GM12878 (cell line): ENCODE data around the gene NUDT3. TPM values are rescaled to one million over a fixed set of nuclear protein-coding genes. Genes with fewer than 3 reads are reported as not detected.

Source experiments
- ATAC-seq: fragments of 200-7000 bp; cut with Tn5 transposase; 3 replicates; pipeline ENCODE4 v1.9.1; 2020; ENCODE audit warnings: mild to moderate bottlenecking, moderate library complexity
- BruUV-seq: library from RNA; stranded (reverse); fragments of 400-500 nt; replicated peaks from 2 replicates; lab custom pipeline; 2021; lab: Mats Ljungman, UMichigan
- CTCF ChIA-PET: fragments of 300-600 bp; sonication (Branson Sonifier 250); formaldehyde crosslinking; extraction: SDS; loops from one replicate; lab custom pipeline; 2021; ENCODE audit warnings: inconsistent platforms; lab: Yijun Ruan, JAX
- POLR2A ChIA-PET: fragments of 350-600 bp; formaldehyde crosslinking; extraction: SDS; loops from one replicate; lab custom pipeline; 2021; ENCODE audit warnings: inconsistent platforms; lab: Charles Lee
- RAD21 ChIA-PET: fragments of 300-600 bp; sonication (Branson Sonifier 250); formaldehyde crosslinking; loops from one replicate; lab custom pipeline; 2023; ENCODE audit warnings: antibody characterized with exemption; ENCODE audit not compliant: unreplicated experiment; lab: Charles Lee
- SMC1A ChIA-PET: fragments of 300-600 bp; sonication (Branson Sonifier 250); formaldehyde crosslinking; loops from one replicate; lab custom pipeline; 2023; ENCODE audit not compliant: unreplicated experiment, uncharacterized antibody; lab: Charles Lee
- DNase-seq: peaks from one replicate; pipeline ENCODE4 v3.0.0-alpha.2; 2011; ENCODE audit warnings: low read depth, low spot score
- FAIRE-seq: peaks from 3 replicates; lab custom pipeline; 2011; peaks lifted over from hg19 to GRCh38; lab: Jason Lieb, UNC
- H2AFZ ChIP-seq: 2 replicates; pipeline ENCODE4 v1.6.0; 2011; ENCODE audit warnings: low read depth, low read length, control low read depth; ENCODE audit not compliant: control insufficient read depth
- H3K27ac ChIP-seq: 2 replicates; pipeline ENCODE4 v1.5.1; 2011; ENCODE audit warnings: control low read depth; ENCODE audit not compliant: control insufficient read depth, insufficient read depth
- H3K27me3 ChIP-seq, 2 experiments: replicated peaks in 1 of 2; 2 replicates each; pipeline versions ENCODE4 v1.6.0 to v1.6.1; 2011; ENCODE audit warnings: low read length in 1 of 2; ENCODE audit not compliant: control insufficient read depth in 2 of 2, insufficient read depth in 2 of 2
- H3K36me3 ChIP-seq, 2 experiments: 2 replicates each; pipeline ENCODE4 v1.5.1; 2011; ENCODE audit warnings: low read length in 1 of 2; ENCODE audit not compliant: control insufficient read depth in 2 of 2, insufficient read depth in 2 of 2
- H3K4me1 ChIP-seq: 2 replicates; pipeline ENCODE4 v1.6.1; 2011; ENCODE audit warnings: mild to moderate bottlenecking, low read length, moderate library complexity, mixed read lengths; ENCODE audit not compliant: control insufficient read depth, insufficient read depth
- H3K4me2 ChIP-seq: 2 replicates; pipeline ENCODE4 v1.6.0; 2011; ENCODE audit warnings: control low read depth; ENCODE audit not compliant: control insufficient read depth, insufficient read depth
- H3K4me3 ChIP-seq: fragments of 200-600 bp; sonication (generic); 2 replicates; pipeline ENCODE4 v1.5.1; 2016
- H3K79me2 ChIP-seq: 2 replicates; pipeline ENCODE4 v1.6.0; 2011; ENCODE audit warnings: low read length; ENCODE audit not compliant: control insufficient read depth, insufficient read depth
- H3K9ac ChIP-seq: 2 replicates; pipeline ENCODE4 v1.8.0; 2011; ENCODE audit warnings: low read length, control low read depth, mixed read lengths; ENCODE audit not compliant: control insufficient read depth, insufficient read depth
- H3K9me3 ChIP-seq: replicated peaks from 3 replicates; pipeline ENCODE4 v1.5.1; 2011; ENCODE audit warnings: mild to moderate bottlenecking, low read length; ENCODE audit not compliant: control insufficient read depth, insufficient read depth
- H4K20me1 ChIP-seq: 2 replicates; pipeline ENCODE4 v1.6.0; 2011; ENCODE audit not compliant: control insufficient read depth, insufficient read depth
- CHD2 ChIP-seq: IDR thresholded peaks from 2 replicates; pipeline ENCODE4 v1.6.1; 2011; ENCODE audit warnings: low read depth, low read length, improper control_type of control experiment, borderline replicate concordance
- EP300 ChIP-seq, 2 experiments: fragments of 150-350 bp in 1 of 2; IDR thresholded peaks; 2 replicates each; pipeline ENCODE4 v1.6.1; 2011 to 2012; ENCODE audit warnings: low read depth in 2 of 2, low read length in 2 of 2, borderline replicate concordance in 1 of 2, improper control_type of control experiment in 1 of 2, inconsistent platforms in 1 of 2; ENCODE audit not compliant: control insufficient read depth in 1 of 2
- NR2C1 ChIP-seq: fragments of 450-650 bp; IDR thresholded peaks from 2 replicates; pipeline ENCODE4 v1.6.1; 2017; ENCODE audit warnings: antibody characterized with exemption, mild to moderate bottlenecking, moderate library complexity
- SMAD5 ChIP-seq: IDR thresholded peaks from 2 replicates; pipeline ENCODE4 v1.6.1; 2016; ENCODE audit warnings: antibody characterized with exemption, low read depth
- SP1 ChIP-seq: IDR thresholded peaks from one replicate; pipeline ENCODE4 v1.6.1; 2011; ENCODE audit warnings: low read depth, low read length
- TAF1 ChIP-seq: IDR thresholded peaks from 2 replicates; pipeline ENCODE4 v1.6.1; 2011; ENCODE audit warnings: mild to moderate bottlenecking, low read depth, low read length, borderline replicate concordance
- YBX1 ChIP-seq: fragments of 450-650 bp; IDR thresholded peaks from 2 replicates; pipeline ENCODE4 v1.6.1; 2016; ENCODE audit warnings: antibody characterized with exemption
- ZBED1 ChIP-seq: IDR thresholded peaks from 2 replicates; pipeline ENCODE4 v1.6.1; 2016; ENCODE audit warnings: borderline replicate concordance
- ZNF217 ChIP-seq: fragments of 450-650 bp; IDR thresholded peaks from 2 replicates; pipeline ENCODE4 v1.6.1; 2017; ENCODE audit warnings: antibody characterized with exemption, mild to moderate bottlenecking
- ZNF622 ChIP-seq: fragments of 450-650 bp; IDR thresholded peaks from 2 replicates; pipeline ENCODE4 v1.6.1; 2017; ENCODE audit warnings: mild to moderate bottlenecking, inconsistent platforms
- WGBS: methylation state at CpG from one replicate; pipeline ENCODE4 v1.1.6; 2016; ENCODE audit warnings: low lambda C conversion rate; ENCODE audit not compliant: insufficient replicate concordance, insufficient coverage; ENCODE audit errors: missing lambda C conversion rate; 5-methylcytosine and 5-hydroxymethylcytosine counted together
- in situ Hi-C: fragments of 300-500 bp; cut with MboI; formaldehyde crosslinking; loops from 9 replicates; pipeline ENCODE4 v1.14.3; 2018; ENCODE audit warnings: mixed read lengths
- intact Hi-C: fragments of 100-400 bp; cut with micrococcal nuclease; formaldehyde crosslinking; loops from one replicate; pipeline ENCODE4 v1.14.2; 2022; ENCODE audit not compliant: unreplicated experiment
- polyA plus RNA-seq, 11 experiments: library from polyadenylated mRNA; depleted of rRNA in 4 of 11; unstranded in 6 of 11; stranded (reverse) in 5 of 11; fragments of >200 nt; fragmentation: Nextera tagmentation in 4 of 11; fragmentation: Illumina TruSeq in 1 of 11; extraction: Ambion mirVana in 4 of 11; extraction: Trizol in 1 of 11; gene quantifications; 1 replicate in 1 of 11; 2 replicates in 10 of 11; pipeline versions ENCODE4 v1.2.1 to v1.2.3, GENCODE V29; 2011 to 2016; ENCODE audit warnings: inconsistent platforms in 2 of 11, missing spikeins in 2 of 11, low read depth in 1 of 11
- total RNA-seq, 4 experiments: library from RNA; depleted of rRNA in 3 of 4; stranded (reverse); fragments of >200 nt in 3 of 4; fragmentation: Illumina TruSeq in 1 of 4; extraction: Trizol in 1 of 4; gene quantifications; 2 replicates each; pipeline versions ENCODE4 v1.2.1 to v1.2.3, GENCODE V29; 2013 to 2021
- TF ChIP-seq, protein P1 (sequence below): IDR thresholded peaks from 2 replicates; pipeline ENCODE4 v1.6.1; 2011; ENCODE audit warnings: low read depth, low read length, improper control_type of control experiment, borderline replicate concordance
- TF ChIP-seq, protein P2 (sequence below), 3 experiments: IDR thresholded peaks in 2 of 3; conservative IDR thresholded peaks in 1 of 3; 2 replicates each; pipeline ENCODE4 v1.5.1; 2011; ENCODE audit warnings: low read depth in 3 of 3, low read length in 3 of 3, mild to moderate bottlenecking in 3 of 3, control low read depth in 2 of 3, moderate library complexity in 2 of 3, inconsistent platforms in 1 of 3, mixed read lengths in 1 of 3; ENCODE audit not compliant: control insufficient read depth in 2 of 3, insufficient read depth in 1 of 3; ENCODE audit errors: extremely low read depth in 1 of 3

Gene NUDT3
- total and polyA plus RNA-seq, 10 of the 15 experiments (the other 5 are each of a cell fraction or from before 2014, with no cell fraction given), result 2.4 to 32.3 (median 25.5) TPM

DNA sequence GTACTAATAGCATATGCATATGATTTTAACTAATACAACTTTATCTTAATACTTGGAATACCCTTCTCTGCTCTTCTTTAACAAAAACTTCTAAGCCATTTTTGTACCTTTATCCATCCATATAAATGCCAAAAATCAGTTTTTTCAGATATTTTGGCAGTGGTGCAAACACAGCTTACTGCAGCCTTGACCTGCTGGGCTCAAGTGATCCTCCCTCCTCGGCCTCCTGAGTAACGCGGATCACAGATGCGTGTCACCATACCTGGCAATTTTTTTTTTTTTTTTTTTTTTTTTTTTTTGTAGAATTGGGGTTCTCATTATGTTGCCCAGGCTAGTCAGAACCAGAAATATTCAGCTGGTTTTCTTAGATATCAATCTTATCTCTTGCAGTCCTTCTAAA is 89.5 kb downstream of the NUDT3 start:
- TF ChIP-seq, protein P1, sequence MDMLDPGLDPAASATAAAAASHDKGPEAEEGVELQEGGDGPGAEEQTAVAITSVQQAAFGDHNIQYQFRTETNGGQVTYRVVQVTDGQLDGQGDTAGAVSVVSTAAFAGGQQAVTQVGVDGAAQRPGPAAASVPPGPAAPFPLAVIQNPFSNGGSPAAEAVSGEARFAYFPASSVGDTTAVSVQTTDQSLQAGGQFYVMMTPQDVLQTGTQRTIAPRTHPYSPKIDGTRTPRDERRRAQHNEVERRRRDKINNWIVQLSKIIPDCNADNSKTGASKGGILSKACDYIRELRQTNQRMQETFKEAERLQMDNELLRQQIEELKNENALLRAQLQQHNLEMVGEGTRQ, result no peak
- TF ChIP-seq ZNF217 (no peak), ZBED1 (no peak)
- TF ChIP-seq, all 136 proteins: peak for 0
- Histone ChIP-seq H3K27me3 (no peaks in the 10 kb centered on the region), H4K20me1 (no peaks in the 10 kb centered on the region), H3K9ac (no peak overlapping the region), H3K4me2 (no peak overlapping the region), H3K36me3 (no peaks in the 10 kb centered on the region; a peak in 1 of 4 replicates), H3K9me3 (no peaks in the 10 kb centered on the region), H3K79me2 (peaks cover 5% of the 10 kb centered on the region), H3K27ac (no peak overlapping the region), H3K4me3 (no peak overlapping the region), H2AFZ (no peak overlapping the region), H3K4me1 (peaks cover 29% of the 10 kb centered on the region)
- intact Hi-C loops, result no loop called here
- ChIA-PET RAD21 (interaction anchor here (0.6 kb wide), 1 partner anchor 81 kb away, joined by 3 read pairs; no protein-coding TSS in a partner anchor), SMC1A (interaction anchor here (0.5 to 1.3 kb wide), 3 partner anchors 15 to 112 kb away, joined by 3 to 5 read pairs (median 3); no protein-coding TSS in a partner anchor), CTCF (interaction anchor here (0.6 kb wide), 1 partner anchor 87 kb away, joined by 4 read pairs; no protein-coding TSS in a partner anchor), POLR2A (interaction anchor here (0.6 kb wide), 2 partner anchors 58 to 87 kb away, joined by 3 read pairs; no protein-coding TSS in a partner anchor)
- no peak for ATAC-seq
- in situ Hi-C loops, result no loop called here
- DNase-seq, result no peak
- 99% methylated on average over 4 of the region's 4 CpGs for WGBS
- FAIRE-seq, result no peak
- no TSS peak for BruUV-seq

- in situ Hi-C loops, result no loop called here
- Histone ChIP-seq H4K20me1 (no peaks in the 10 kb centered on the region), H3K4me1 (peaks cover 39% of the 10 kb centered on the region), H2AFZ (no peak overlapping the region), H3K27ac (peak overlapping the region; percentile 49; the same call in 1 of the 2 replicates), H3K27me3 (no peaks in the 10 kb centered on the region), H3K9me3 (no peaks in the 10 kb centered on the region), H3K36me3 (no peaks in the 10 kb centered on the region; a peak in 1 of 4 replicates), H3K79me2 (peaks cover 9% of the 10 kb centered on the region), H3K4me3 (no peak overlapping the region), H3K4me2 (no peak overlapping the region), H3K9ac (no peak overlapping the region)
- DNase-seq (no peak), FAIRE-seq (no peak), ATAC-seq (no peak)
- 96% methylated on average over 2 of the region's 2 CpGs for WGBS
- POLR2A ChIA-PET, result interaction anchor here (0.6 to 1.6 kb wide), 5 partner anchors 11 to 95 kb away, joined by 3 to 8 read pairs (median 3); no protein-coding TSS in a partner anchor
- CTCF ChIA-PET, result interaction anchor here (1.0 to 2.4 kb wide), 5 partner anchors 11 to 61 kb away, joined by 3 to 16 read pairs (median 4); no protein-coding TSS in a partner anchor
- BruUV-seq, result no TSS peak
- intact Hi-C loops, result no loop called here
- RAD21 ChIA-PET, result interaction anchor here (1.1 to 2.3 kb wide), 6 partner anchors 14 to 105 kb away, joined by 3 to 13 read pairs (median 6); no protein-coding TSS in a partner anchor
- SMC1A ChIA-PET, result interaction anchor here (0.6 to 3.6 kb wide), 10 partner anchors 9 to 114 kb away, joined by 3 to 19 read pairs (median 6); no protein-coding TSS in a partner anchor
- TF ChIP-seq NR2C1 (no peak), CHD2 (no peak), SMAD5 (no peak), SP1 (no peak), ZNF622 (no peak), YBX1 (no peak), TAF1 (no peak), EP300 (IDR thresholded peaks at IDR 0.05; ENCODE audit: borderline replicate concordance in 1 of 2, control insufficient read depth in 1 of 2, low read depth in 2 of 2, low read length in 2 of 2) (no peak)
- TF ChIP-seq, protein P2, sequence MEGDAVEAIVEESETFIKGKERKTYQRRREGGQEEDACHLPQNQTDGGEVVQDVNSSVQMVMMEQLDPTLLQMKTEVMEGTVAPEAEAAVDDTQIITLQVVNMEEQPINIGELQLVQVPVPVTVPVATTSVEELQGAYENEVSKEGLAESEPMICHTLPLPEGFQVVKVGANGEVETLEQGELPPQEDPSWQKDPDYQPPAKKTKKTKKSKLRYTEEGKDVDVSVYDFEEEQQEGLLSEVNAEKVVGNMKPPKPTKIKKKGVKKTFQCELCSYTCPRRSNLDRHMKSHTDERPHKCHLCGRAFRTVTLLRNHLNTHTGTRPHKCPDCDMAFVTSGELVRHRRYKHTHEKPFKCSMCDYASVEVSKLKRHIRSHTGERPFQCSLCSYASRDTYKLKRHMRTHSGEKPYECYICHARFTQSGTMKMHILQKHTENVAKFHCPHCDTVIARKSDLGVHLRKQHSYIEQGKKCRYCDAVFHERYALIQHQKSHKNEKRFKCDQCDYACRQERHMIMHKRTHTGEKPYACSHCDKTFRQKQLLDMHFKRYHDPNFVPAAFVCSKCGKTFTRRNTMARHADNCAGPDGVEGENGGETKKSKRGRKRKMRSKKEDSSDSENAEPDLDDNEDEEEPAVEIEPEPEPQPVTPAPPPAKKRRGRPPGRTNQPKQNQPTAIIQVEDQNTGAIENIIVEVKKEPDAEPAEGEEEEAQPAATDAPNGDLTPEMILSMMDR (IDR thresholded peaks at IDR 0.05 in 2 of 3, conservative IDR thresholded peaks at IDR 0.05 in 1 of 3; ENCODE audit: control insufficient read depth in 2 of 3, extremely low read depth in 1 of 3, insufficient read depth in 1 of 3, low read depth in 3 of 3, low read length in 3 of 3), result no peak
These were observed 91.1 kb downstream of the NUDT3 start for GRCh38 chr6:34301408-34301807.
